Mucosa of stomach (tissue), 1 donor: ENCODE data around the gene EBI3.

Experiments
- H3K27me3 ChIP-seq: one replicate; pipeline ENCODE4 v1.7.0; 2013; ENCODE audit warnings: mild to moderate bottlenecking, low read length; ENCODE audit not compliant: control insufficient read depth, insufficient read depth
- H3K36me3 ChIP-seq: one replicate; pipeline ENCODE4 v1.7.0; 2013; ENCODE audit warnings: low read length; ENCODE audit not compliant: control insufficient read depth, insufficient read depth
- H3K4me1 ChIP-seq: one replicate; pipeline ENCODE4 v1.7.0; 2013; ENCODE audit warnings: mild to moderate bottlenecking, low read length; ENCODE audit not compliant: control insufficient read depth, insufficient read depth
- H3K4me3 ChIP-seq: one replicate; pipeline ENCODE4 v1.7.0; 2013; ENCODE audit warnings: low read length
- H3K9ac ChIP-seq: one replicate; pipeline ENCODE4 v1.7.0; 2013; ENCODE audit warnings: mild to moderate bottlenecking, low read length, moderate library complexity
- H3K9me3 ChIP-seq: one replicate; pipeline ENCODE4 v1.7.0; 2013; ENCODE audit warnings: mild to moderate bottlenecking, low read length, moderate library complexity; ENCODE audit not compliant: control insufficient read depth
- donor health status: Pancreatic carcinoma.

EBI3 gene

GRCh38 chr19:4194353-4194752, 35.0 kb upstream of the EBI3 start:
- Histone ChIP-seq H3K27me3 (peaks cover 28% of the 10 kb centered on the region), H3K9me3 (no peaks in the 10 kb centered on the region), H3K4me1 (no peaks in the 10 kb centered on the region), H3K9ac (no peak overlapping the region), H3K4me3 (no peak overlapping the region), H3K36me3 (no peaks in the 10 kb centered on the region)

GRCh38 chr19:4196009-4196408, 33.3 kb upstream of the EBI3 start:
- Histone ChIP-seq H3K9ac (no peak overlapping the region), H3K9me3 (no peaks in the 10 kb centered on the region), H3K4me3 (no peak overlapping the region), H3K36me3 (no peaks in the 10 kb centered on the region), H3K27me3 (peaks cover 28% of the 10 kb centered on the region), H3K4me1 (no peaks in the 10 kb centered on the region)

GRCh38 chr19:4196587-4197148, 32.7 kb upstream of the EBI3 start:
- Histone ChIP-seq H3K36me3 (no peaks in the 10 kb centered on the region), H3K9me3 (no peaks in the 10 kb centered on the region), H3K27me3 (peaks cover 28% of the 10 kb centered on the region), H3K4me1 (no peaks in the 10 kb centered on the region), H3K9ac (no peak overlapping the region), H3K4me3 (no peak overlapping the region)

GRCh38 chr19:4197228-4197624, 32.1 kb upstream of the EBI3 start:
- Histone ChIP-seq H3K9me3 (no peaks in the 10 kb centered on the region), H3K4me3 (no peak overlapping the region), H3K27me3 (peaks cover 28% of the 10 kb centered on the region), H3K36me3 (no peaks in the 10 kb centered on the region), H3K4me1 (no peaks in the 10 kb centered on the region), H3K9ac (no peak overlapping the region)

DNA sequence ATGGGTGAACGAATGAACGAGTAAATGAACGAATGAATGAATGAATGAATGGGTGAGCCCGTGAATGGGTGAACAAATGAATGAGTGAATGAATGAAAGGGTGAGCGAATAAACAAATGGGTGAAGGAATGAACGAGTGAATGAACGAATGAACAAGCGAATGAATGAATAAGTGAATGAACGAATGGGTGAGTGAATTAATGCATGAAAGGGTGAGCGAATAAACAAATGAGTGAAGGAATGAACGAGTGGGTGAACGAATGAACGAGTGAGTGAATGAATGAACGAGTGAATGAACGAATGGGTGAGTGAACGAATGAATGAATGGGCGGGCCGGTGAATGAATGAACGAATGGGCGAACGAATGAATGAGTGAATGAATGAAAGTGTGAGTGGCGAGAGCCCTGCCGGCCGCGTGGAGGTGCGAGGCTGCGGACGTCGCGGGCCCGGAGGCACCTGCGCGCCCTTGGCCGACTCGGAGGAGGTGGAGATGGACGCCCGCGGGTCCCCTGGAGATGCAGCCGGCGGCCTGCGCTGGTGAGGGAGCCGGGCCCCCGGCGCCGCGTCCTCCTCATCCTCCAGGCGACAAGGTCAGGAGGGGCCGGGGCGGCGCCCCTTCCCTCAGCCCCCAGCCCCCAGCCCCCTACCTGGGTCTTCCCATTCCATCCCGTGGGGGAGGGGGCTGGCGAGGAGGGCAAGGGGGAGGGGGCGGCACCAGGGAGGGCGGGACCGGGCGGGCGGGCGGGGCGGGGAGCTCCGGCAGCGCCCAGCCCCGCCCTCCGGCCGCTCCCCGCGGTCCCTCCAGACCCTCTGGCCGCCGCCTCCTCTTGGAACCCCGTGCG, 31.5 kb upstream of the EBI3 start:
- Histone ChIP-seq H3K4me3 (no peak overlapping the region), H3K9me3 (no peaks in the 10 kb centered on the region), H3K9ac (no peak overlapping the region), H3K36me3 (no peaks in the 10 kb centered on the region), H3K4me1 (no peaks in the 10 kb centered on the region), H3K27me3 (peaks cover 28% of the 10 kb centered on the region)

- Histone ChIP-seq H3K36me3 (no peaks in the 10 kb centered on the region), H3K9ac (no peak overlapping the region), H3K27me3 (peaks cover 28% of the 10 kb centered on the region), H3K4me3 (no peak overlapping the region), H3K4me1 (no peaks in the 10 kb centered on the region), H3K9me3 (no peaks in the 10 kb centered on the region)
Observed at GRCh38 chr19:4198467-4199126, 30.7 kb upstream of the EBI3 start.

DNA sequence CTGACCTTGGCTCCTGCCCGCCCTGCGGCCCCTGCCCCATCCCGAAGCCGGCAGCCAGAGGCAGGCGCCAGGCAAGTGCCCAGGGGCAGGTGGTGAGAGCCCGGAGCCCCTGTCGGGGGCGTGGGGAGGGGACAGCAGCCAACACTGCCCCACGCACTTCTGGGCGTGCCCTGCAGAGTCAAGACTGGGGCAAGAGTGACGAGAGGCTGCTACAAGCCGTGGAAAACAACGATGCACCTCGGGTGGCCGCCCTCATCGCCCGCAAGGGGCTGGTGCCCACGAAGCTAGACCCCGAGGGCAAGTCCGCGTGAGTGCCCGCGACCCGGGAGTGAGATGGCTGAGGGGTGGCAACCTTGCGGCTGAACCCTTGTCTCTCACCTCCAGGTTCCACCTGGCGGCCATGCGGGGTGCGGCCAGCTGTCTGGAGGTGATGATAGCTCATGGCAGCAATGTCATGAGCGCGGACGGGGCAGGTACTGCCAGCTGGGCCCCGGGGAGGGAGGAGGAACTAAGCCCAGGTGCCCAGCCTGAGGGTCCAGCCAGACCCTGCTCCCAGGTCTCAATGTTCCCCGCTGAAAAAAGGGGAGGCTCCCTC, 29.5 kb upstream of the EBI3 start:
- H3K36me3 ChIP-seq, result no peaks in the 10 kb centered on the region
- H3K9ac ChIP-seq, result no peak overlapping the region
- no peaks in the 10 kb centered on the region for H3K9me3 ChIP-seq
- no peak overlapping the region for H3K4me3 ChIP-seq
- no peaks in the 10 kb centered on the region for H3K4me1 ChIP-seq
- H3K27me3 ChIP-seq, result peaks cover 24% of the 10 kb centered on the region

DNA sequence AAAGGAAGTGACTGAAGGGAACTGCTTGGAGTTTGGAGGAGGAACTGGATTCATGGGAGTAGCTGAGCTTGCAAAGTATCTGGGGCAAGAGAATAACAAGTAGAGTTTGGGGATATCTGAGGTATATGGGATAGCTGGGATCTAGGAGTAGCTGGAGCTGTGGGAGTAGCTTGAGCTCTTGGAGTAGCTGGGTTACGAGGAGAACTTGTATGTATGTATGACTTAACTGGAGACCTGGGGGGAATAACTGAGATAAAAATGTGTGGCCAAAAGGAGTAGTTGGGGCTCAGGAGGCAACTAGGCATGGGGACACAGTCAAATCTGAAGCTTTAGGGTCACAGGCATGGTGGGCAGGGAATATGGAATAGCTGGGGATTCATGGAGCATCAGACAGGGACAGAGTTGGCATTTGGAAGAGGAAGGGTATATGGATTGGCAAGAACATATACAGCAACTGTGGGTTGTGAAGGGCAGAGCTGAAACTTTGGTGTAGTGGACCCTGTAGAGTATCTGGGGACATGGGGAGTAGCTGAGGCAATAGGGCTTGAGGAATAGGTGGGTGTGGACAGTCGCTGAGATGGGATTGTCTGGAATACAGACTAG, 28.3 kb upstream of the EBI3 start:
- Histone ChIP-seq H3K9ac (no peak overlapping the region), H3K36me3 (no peaks in the 10 kb centered on the region), H3K9me3 (no peaks in the 10 kb centered on the region), H3K4me1 (no peaks in the 10 kb centered on the region), H3K4me3 (no peak overlapping the region), H3K27me3 (peaks cover 21% of the 10 kb centered on the region)

DNA sequence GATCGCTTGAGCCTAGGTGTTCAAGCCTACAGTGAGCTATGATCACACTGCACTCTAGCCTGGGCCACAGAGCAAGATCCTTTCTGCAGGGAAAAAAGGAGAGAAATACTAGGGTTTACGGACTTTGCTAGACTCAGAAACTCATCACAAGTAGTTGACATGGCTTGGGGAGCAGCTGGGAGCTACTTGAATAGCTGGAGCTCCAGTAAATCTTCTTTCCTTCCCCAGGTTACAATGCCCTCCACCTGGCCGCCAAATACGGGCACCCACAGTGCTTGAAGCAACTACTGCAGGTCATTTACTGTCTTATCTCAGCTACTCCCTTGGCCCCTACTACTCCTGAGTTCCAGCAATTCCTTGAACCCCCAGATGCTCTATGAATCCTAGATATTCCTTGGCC, 27.5 kb upstream of the EBI3 start:
- Histone ChIP-seq H3K9me3 (no peaks in the 10 kb centered on the region), H3K4me1 (no peaks in the 10 kb centered on the region), H3K4me3 (no peak overlapping the region), H3K27me3 (peaks cover 16% of the 10 kb centered on the region), H3K36me3 (no peaks in the 10 kb centered on the region), H3K9ac (no peak overlapping the region)

DNA sequence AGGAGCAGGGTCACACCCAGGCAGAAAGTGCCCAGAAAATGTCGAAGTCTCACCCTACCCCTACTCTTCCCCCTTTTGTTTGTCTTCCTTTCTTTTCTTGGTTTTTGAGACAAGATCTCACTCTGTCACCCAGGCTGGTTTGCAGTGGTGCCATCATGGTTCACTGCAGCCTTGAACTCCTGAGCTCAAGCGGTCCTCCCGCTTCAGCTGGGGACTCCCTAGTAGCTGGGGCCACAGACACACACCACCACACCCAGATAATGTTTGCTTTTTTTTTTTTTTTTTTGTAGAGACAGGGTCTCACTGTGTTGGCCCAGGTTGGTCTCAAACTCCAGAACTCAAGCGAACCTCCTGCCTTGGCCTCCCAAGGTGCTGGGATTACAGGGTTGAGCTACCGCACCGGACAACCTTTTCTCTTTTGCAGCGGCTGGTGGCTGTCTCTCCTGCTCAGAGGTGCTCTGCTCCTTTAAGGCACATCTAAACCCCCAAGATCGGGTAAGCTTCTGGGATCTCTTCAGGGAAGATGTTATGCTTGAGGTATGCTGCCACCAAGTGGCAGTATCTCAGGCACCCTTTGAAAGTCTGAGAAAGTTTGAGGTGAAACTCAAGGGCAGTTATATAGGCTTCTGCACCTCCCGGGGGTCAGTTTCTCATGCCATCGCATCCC, 22.4 kb upstream of the EBI3 start:
- Histone ChIP-seq H3K9me3 (no peaks in the 10 kb centered on the region), H3K36me3 (no peaks in the 10 kb centered on the region), H3K4me3 (no peak overlapping the region), H3K27me3 (no peaks in the 10 kb centered on the region), H3K4me1 (no peaks in the 10 kb centered on the region), H3K9ac (no peak overlapping the region)

DNA sequence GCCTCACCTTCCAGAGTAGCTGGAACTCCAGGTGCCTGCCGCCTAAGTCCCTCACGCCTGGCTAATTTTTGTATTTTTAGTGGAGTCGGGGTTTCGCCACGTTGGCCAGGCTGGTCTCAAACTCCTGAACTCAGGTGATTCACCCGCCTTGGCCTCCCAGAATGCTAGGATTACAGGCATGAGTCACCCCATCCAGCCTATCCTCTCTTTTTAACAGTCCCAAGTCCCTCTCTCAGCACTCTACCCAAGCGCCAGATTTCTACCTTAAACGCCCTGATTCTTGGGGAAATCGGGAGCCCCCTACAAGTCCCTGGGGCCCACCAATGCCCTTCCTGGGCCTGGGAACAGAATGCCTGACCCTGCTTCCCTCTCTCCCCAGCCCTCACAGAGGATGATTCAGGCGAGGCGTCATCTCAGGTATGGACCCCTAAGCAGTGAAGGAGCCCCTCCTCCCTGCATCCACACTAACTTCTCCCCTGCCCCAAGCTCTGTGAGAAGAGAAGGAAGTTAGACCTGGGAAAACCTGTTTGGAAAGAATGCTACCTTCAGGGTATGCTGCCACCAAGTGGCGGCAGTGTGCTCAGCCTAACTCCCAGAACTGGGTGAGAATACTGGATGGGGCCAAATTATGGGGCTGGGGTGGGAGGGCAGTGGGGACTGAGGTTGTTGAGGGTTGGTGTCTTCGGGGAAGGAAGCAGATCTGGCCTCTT, 20.8 kb upstream of the EBI3 start:
- Histone ChIP-seq H3K9me3 (no peaks in the 10 kb centered on the region), H3K9ac (no peak overlapping the region), H3K4me1 (no peaks in the 10 kb centered on the region), H3K4me3 (no peak overlapping the region), H3K36me3 (no peaks in the 10 kb centered on the region), H3K27me3 (no peaks in the 10 kb centered on the region)
